Measurements from ENCODE around the gene IRS1.

GRCh38 chr2:226800941-226801784 lies 1.5 kb upstream of the IRS1 start:
- TF ChIP-seq CTCF (IDR thresholded peaks at IDR 0.05; ENCODE audit: low read depth, low read length) (no peak), EZH2phosphoT487 (IDR thresholded peaks at IDR 0.05; ENCODE audit: low read depth) (no peak)
